Lower leg skin (tissue), 4 donors: ENCODE results near the gene FKBP1B. TPM values are rescaled to one million over a fixed set of nuclear protein-coding genes. Genes with fewer than 3 reads are reported as not detected.
"Not testable (repeated sequence)": the region's sequence is repeated elsewhere in the genome, so short reads cannot be mapped to it uniquely, and the experiment has no call there.

Experiments
- DNase-seq, 2 donors: peaks; one replicate each; pipeline ENCODE4 v3.0.0-alpha.2; 2019; ENCODE audit warnings: low spot score in 2 of 2
- H3K4me3 ChIP-seq: fragments of 200-600 bp; sonication (generic); 2 replicates; pipeline ENCODE4 v1.5.1; 2017; ENCODE audit warnings: mild to moderate bottlenecking, low read depth; ENCODE audit not compliant: poor library complexity, severe bottlenecking
- POLR2A ChIP-seq, 2 donors: fragments of 450-650 bp; IDR thresholded peaks; one replicate each; pipeline ENCODE4 v1.6.1; 2016 to 2017; ENCODE audit warnings: antibody characterized with exemption in 2 of 2, mild to moderate bottlenecking in 1 of 2, moderate library complexity in 1 of 2
- WGBS, 2 donors: methylation state at CpG; one replicate each; pipeline ENCODE4 v1.1.5; 2018; 5-methylcytosine and 5-hydroxymethylcytosine counted together
- intact Hi-C: fragments of 100-400 bp; cut with DNase I; formaldehyde crosslinking; loops from one replicate; pipeline ENCODE4 v1.15.0; 2023; ENCODE audit warnings: low total_unique reads
- total RNA-seq, 4 donors: library from RNA; depleted of rRNA; stranded (reverse); fragments of >200 nt; gene quantifications; one replicate each; pipeline ENCODE4 v1.1.0, GENCODE V29; 2016
- TF ChIP-seq, protein P1 (sequence below), 3 donors: fragments of 450-650 bp; IDR thresholded peaks; one replicate each; pipeline ENCODE4 v1.5.1; 2016; ENCODE audit warnings: antibody characterized with exemption in 3 of 3, mild to moderate bottlenecking in 3 of 3, moderate library complexity in 2 of 3

Gene FKBP1B
- total RNA-seq, 4 donors from 2014 or later = 7.2 to 11.8 (median 9.5) TPM

DNA sequence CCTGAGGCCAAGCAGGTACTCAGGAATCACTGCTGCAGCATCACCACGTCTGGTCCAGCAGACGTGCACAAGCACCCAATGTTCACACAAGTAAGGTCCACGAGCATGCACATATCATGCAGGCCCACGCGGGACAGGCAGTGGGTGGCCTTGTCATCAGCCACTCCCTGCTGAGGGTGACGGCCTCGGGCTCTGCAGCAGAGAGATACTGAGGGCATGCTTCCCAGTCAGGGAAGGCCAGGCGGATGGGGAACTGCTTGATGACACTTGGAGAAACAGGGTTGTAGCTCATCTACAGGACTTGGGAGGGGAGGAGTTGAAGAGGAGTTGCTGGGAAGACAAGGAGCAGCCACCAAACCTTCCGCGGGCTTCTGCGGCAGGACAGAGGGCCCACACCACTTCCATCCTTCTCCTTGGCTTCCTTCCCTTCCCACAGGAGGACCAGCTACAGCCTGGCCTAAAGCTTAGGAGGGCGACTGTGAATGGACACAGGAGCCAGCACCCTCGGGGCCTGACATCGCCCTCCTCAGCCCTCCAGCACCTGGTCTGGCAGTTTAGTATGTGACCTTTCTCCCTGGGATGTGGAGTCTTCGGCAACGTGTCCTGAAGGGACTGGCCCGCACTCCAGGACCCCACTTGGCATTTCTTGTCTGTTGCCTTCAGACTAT is 24.4 kb upstream of the FKBP1B start:
- WGBS, 2 donors = 83 to 86% methylated on average over 16 to 17 of the region's 17 CpGs
- intact Hi-C loops = no loop called here
- TF ChIP-seq POLR2A (IDR thresholded peaks at IDR 0.05) = no peak
- TF ChIP-seq, protein P1, sequence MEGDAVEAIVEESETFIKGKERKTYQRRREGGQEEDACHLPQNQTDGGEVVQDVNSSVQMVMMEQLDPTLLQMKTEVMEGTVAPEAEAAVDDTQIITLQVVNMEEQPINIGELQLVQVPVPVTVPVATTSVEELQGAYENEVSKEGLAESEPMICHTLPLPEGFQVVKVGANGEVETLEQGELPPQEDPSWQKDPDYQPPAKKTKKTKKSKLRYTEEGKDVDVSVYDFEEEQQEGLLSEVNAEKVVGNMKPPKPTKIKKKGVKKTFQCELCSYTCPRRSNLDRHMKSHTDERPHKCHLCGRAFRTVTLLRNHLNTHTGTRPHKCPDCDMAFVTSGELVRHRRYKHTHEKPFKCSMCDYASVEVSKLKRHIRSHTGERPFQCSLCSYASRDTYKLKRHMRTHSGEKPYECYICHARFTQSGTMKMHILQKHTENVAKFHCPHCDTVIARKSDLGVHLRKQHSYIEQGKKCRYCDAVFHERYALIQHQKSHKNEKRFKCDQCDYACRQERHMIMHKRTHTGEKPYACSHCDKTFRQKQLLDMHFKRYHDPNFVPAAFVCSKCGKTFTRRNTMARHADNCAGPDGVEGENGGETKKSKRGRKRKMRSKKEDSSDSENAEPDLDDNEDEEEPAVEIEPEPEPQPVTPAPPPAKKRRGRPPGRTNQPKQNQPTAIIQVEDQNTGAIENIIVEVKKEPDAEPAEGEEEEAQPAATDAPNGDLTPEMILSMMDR (IDR thresholded peaks at IDR 0.05) = no peak
- no peak overlapping the region for H3K4me3 ChIP-seq
- peak in 1 of 2 donors; percentile 54 for DNase-seq

- no peak overlapping the region for H3K4me3 ChIP-seq
- 74 to 83% methylated on average over 2 of the region's 2 CpGs for WGBS, 2 donors
- DNase-seq = peak in 1 of 2 donors; percentile 34
- no peak for TF ChIP-seq POLR2A (IDR thresholded peaks at IDR 0.05)
- TF ChIP-seq, protein P1 (IDR thresholded peaks at IDR 0.05) = no peak
- intact Hi-C loops = no loop called here
Measured at GRCh38 chr2:24026233-24026632, 23.3 kb upstream of the FKBP1B start.

DNA sequence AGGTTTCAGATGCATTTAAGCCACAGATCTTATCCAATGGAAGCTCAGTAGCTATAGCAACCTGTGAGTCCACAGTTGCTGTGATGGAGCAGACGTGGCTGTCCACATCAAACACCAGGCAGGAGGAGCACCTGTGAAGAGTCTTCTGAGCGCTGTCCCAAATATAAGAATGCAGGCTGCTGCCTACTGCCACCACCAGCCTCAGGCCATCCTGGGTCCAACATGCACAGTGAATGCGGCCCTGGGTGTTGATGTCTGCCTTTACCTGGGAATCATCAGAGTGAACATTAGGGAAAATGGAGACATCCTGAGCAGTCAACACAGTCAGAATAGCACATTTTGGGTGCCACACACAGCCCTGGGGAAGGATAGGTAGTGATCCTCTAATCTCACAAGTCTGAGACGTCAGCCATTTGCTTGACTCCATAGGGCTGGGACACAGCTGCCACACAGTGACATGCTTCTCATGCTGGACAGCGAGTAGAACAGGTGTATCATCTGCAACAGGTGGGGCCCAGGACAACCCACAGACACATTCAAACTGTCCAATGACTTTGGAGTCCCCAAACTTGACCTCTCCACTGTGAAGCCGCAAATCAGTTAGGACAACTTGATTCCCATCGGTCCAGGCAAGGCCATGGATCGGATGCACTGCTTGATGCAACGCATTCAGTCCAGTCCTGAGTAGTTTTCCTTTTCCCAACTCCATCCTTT is 10.6 kb upstream of the FKBP1B start:
- 88 to 96% methylated on average over 9 of the region's 9 CpGs for WGBS, 2 donors

GRCh38 chr2:24040511-24040910 is 9.0 kb upstream of the FKBP1B start:
- intact Hi-C loops = no loop called here
- TF ChIP-seq, protein P1 (IDR thresholded peaks at IDR 0.05) = no peak
- 85 to 93% methylated on average over 4 of the region's 4 CpGs for WGBS, 2 donors
- no peak overlapping the region for H3K4me3 ChIP-seq
- DNase-seq = peak in 1 of 2 donors; percentile 37

More for the DNA sequence above, 10.6 kb upstream of the FKBP1B start:
- TF ChIP-seq, protein P1 (IDR thresholded peaks at IDR 0.05) = no peak
- no peak for TF ChIP-seq POLR2A (IDR thresholded peaks at IDR 0.05)
- DNase-seq = no peak
- intact Hi-C loops = no loop called here
- H3K4me3 ChIP-seq = no peak overlapping the region

GRCh38 chr2:24043133-24043532 is 6.4 kb upstream of the FKBP1B start:
- DNase-seq, H3K4me3 ChIP-seq, intact Hi-C loops: not testable (repeated sequence)
- 90 to 94% methylated on average over 6 of the region's 6 CpGs for WGBS, 2 donors
